GM23338 (cell line): ENCODE data around the gene ARSD. TPM values are rescaled to one million over a fixed set of nuclear protein-coding genes. Genes with fewer than 3 reads are reported as not detected.
"Not testable (repeated sequence)": the region's sequence is repeated elsewhere in the genome, so short reads cannot be mapped to it uniquely, and the experiment has no call there.

ENCODE experiments used
- ATAC-seq: fragments of 200-7000 bp; cut with Tn5 transposase; 3 replicates; pipeline ENCODE4 v1.9.1; 2020
- DNase-seq: peaks from one replicate; pipeline ENCODE4 v3.0.0-alpha.2; 2015; ENCODE audit warnings: low spot score
- H2AFZ ChIP-seq: fragments of 200-600 bp; sonication (generic); 2 replicates; pipeline ENCODE4 v1.8.0; 2016; ENCODE audit warnings: antibody characterized with exemption, mild to moderate bottlenecking, moderate library complexity
- H3F3A ChIP-seq: fragments of 200-600 bp; sonication (generic); replicated peaks from 2 replicates; pipeline ENCODE4 v1.8.0; 2017; ENCODE audit warnings: antibody characterized with exemption, mixed run types, low read depth
- H3K27ac ChIP-seq: fragments of 200-600 bp; sonication (generic); 2 replicates; pipeline ENCODE4 v1.6.1; 2016; ENCODE audit warnings: low read depth
- H3K27me3 ChIP-seq: fragments of 200-600 bp; sonication (generic); 2 replicates; pipeline ENCODE4 v1.8.0; 2016; ENCODE audit warnings: mild to moderate bottlenecking, mixed run types, moderate library complexity; ENCODE audit not compliant: insufficient read depth
- H3K36me3 ChIP-seq: fragments of 200-600 bp; sonication (generic); 2 replicates; pipeline ENCODE4 v1.8.0; 2016; ENCODE audit warnings: mild to moderate bottlenecking; ENCODE audit not compliant: insufficient read depth
- H3K4me1 ChIP-seq: fragments of 200-600 bp; sonication (generic); 2 replicates; pipeline ENCODE4 v1.8.0; 2016; ENCODE audit warnings: mild to moderate bottlenecking, moderate library complexity; ENCODE audit not compliant: insufficient read depth
- H3K4me2 ChIP-seq: fragments of 200-600 bp; sonication (generic); 2 replicates; pipeline ENCODE4 v1.7.1; 2017; ENCODE audit warnings: mixed run types
- H3K4me3 ChIP-seq: fragments of 200-600 bp; sonication (generic); 2 replicates; pipeline ENCODE4 v1.6.1; 2016; ENCODE audit warnings: mixed run types
- H3K79me2 ChIP-seq: fragments of 200-600 bp; sonication (generic); replicated peaks from 2 replicates; pipeline ENCODE4 v1.8.0; 2017; ENCODE audit warnings: mild to moderate bottlenecking; ENCODE audit not compliant: insufficient read depth
- H3K9me2 ChIP-seq: fragments of 200-600 bp; sonication (generic); 2 replicates; pipeline ENCODE4 v1.8.0; 2017; ENCODE audit not compliant: insufficient read depth
- H4K20me1 ChIP-seq: fragments of 200-600 bp; sonication (generic); replicated peaks from 2 replicates; pipeline ENCODE4 v1.8.0; 2017; ENCODE audit warnings: mild to moderate bottlenecking; ENCODE audit not compliant: insufficient read depth
- H3K27ac Mint-ChIP-seq: 2 replicates; pipeline ENCODE4 v1.8.0; 2020; ENCODE audit warnings: inconsistent platforms, mild to moderate bottlenecking, moderate library complexity, mixed read lengths
- H3K27me3 Mint-ChIP-seq: 3 replicates; pipeline ENCODE4 v1.8.0; 2022; ENCODE audit warnings: low read depth, mild to moderate bottlenecking, moderate library complexity, mixed read lengths, inconsistent platforms; ENCODE audit not compliant: insufficient read depth, poor library complexity
- H3K36me3 Mint-ChIP-seq: 3 replicates; pipeline ENCODE4 v1.8.0; 2021; ENCODE audit warnings: low read depth, mild to moderate bottlenecking, inconsistent platforms, moderate library complexity, mixed read lengths
- H3K4me1 Mint-ChIP-seq: 3 replicates; pipeline ENCODE4 v1.8.0; 2020; ENCODE audit warnings: mild to moderate bottlenecking, inconsistent platforms, mixed read lengths
- H3K4me3 Mint-ChIP-seq: 3 replicates; pipeline ENCODE4 v1.8.0; 2021; ENCODE audit warnings: moderate library complexity, mild to moderate bottlenecking, inconsistent platforms, mixed read lengths
- H3K9me3 Mint-ChIP-seq: 3 replicates; pipeline ENCODE4 v1.8.0; 2020; ENCODE audit warnings: moderate library complexity, mild to moderate bottlenecking, inconsistent platforms, mixed read lengths
- CREB1 ChIP-seq: fragments of 250-450 bp; sonication (Bioruptor Pico); IDR thresholded peaks from 2 replicates; pipeline ENCODE4 v1.5.0; 2020; ENCODE audit warnings: low read depth, mild to moderate bottlenecking, moderate library complexity
- ZNF114 ChIP-seq: fragments of 250-450 bp; sonication (Bioruptor Pico); IDR thresholded peaks from 2 replicates; pipeline ENCODE4 v1.5.0; 2020; ENCODE audit warnings: mild to moderate bottlenecking, moderate library complexity
- polyA plus RNA-seq: library from polyadenylated mRNA; unstranded; fragments of >200 nt; fragmentation: Nextera tagmentation; extraction: Ambion mirVana; gene quantifications from 2 replicates; pipeline ENCODE4 v1.2.1, GENCODE V29; 2016
- total RNA-seq: library from RNA; depleted of rRNA; stranded (reverse); fragments of >200 nt; shearing (Covaris generic); gene quantifications from 2 replicates; pipeline ENCODE4 v1.2.3, GENCODE V29; 2014
- TF ChIP-seq, protein P1 (sequence below): IDR thresholded peaks from one replicate; pipeline ENCODE4 v1.6.1; 2018; ENCODE audit warnings: antibody characterized with exemption; ENCODE audit not compliant: unreplicated experiment
- TF ChIP-seq, protein P2 (sequence below), 2 experiments: fragments of 200-600 bp in 1 of 2; sonication (generic) in 1 of 2; conservative IDR thresholded peaks; 2 replicates each; pipeline versions ENCODE4 v1.5.1 to v1.6.1; 2016 to 2017; ENCODE audit warnings: antibody characterized with exemption in 2 of 2, low read depth in 2 of 2, mild to moderate bottlenecking in 2 of 2, moderate library complexity in 1 of 2

The ARSD gene
- total and polyA plus RNA-seq, 2 experiments from 2014 or later = 1.3 to 1.7 TPM

DNA sequence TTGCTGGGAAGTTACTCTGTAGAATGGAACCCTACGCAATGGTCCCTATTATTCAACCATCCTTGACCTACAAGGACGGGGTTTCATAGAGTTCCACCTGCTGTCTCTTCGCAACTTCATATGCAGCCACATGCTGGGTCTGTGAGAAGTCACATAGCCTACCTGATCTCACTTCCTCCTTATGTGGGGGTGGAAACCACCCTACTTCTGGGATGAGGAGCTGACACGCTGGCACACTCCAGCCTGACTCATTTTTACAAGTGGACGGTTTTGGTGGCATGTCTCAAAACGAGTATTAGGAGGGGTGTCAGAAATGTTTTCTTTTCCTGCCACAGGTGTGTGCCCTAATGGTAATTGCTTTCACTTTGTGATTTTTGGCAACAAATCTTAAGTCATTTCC is 36.8 kb upstream of the ARSD start:
- no peak overlapping the region for H3K27ac Mint-ChIP-seq
- no peaks in the 10 kb centered on the region for H3K27me3 ChIP-seq
- peaks cover 14% of the 10 kb centered on the region; the same call in 1 of the 2 replicates for H3K4me1 ChIP-seq
- ATAC-seq (no peak), DNase-seq (no peak)
- TF ChIP-seq ZNF114 (no peak), CREB1 (CRISPR knock-in tag) (no peak)
- TF ChIP-seq, protein P1, sequence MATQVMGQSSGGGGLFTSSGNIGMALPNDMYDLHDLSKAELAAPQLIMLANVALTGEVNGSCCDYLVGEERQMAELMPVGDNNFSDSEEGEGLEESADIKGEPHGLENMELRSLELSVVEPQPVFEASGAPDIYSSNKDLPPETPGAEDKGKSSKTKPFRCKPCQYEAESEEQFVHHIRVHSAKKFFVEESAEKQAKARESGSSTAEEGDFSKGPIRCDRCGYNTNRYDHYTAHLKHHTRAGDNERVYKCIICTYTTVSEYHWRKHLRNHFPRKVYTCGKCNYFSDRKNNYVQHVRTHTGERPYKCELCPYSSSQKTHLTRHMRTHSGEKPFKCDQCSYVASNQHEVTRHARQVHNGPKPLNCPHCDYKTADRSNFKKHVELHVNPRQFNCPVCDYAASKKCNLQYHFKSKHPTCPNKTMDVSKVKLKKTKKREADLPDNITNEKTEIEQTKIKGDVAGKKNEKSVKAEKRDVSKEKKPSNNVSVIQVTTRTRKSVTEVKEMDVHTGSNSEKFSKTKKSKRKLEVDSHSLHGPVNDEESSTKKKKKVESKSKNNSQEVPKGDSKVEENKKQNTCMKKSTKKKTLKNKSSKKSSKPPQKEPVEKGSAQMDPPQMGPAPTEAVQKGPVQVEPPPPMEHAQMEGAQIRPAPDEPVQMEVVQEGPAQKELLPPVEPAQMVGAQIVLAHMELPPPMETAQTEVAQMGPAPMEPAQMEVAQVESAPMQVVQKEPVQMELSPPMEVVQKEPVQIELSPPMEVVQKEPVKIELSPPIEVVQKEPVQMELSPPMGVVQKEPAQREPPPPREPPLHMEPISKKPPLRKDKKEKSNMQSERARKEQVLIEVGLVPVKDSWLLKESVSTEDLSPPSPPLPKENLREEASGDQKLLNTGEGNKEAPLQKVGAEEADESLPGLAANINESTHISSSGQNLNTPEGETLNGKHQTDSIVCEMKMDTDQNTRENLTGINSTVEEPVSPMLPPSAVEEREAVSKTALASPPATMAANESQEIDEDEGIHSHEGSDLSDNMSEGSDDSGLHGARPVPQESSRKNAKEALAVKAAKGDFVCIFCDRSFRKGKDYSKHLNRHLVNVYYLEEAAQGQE = no peak
- TF ChIP-seq, protein P2, sequence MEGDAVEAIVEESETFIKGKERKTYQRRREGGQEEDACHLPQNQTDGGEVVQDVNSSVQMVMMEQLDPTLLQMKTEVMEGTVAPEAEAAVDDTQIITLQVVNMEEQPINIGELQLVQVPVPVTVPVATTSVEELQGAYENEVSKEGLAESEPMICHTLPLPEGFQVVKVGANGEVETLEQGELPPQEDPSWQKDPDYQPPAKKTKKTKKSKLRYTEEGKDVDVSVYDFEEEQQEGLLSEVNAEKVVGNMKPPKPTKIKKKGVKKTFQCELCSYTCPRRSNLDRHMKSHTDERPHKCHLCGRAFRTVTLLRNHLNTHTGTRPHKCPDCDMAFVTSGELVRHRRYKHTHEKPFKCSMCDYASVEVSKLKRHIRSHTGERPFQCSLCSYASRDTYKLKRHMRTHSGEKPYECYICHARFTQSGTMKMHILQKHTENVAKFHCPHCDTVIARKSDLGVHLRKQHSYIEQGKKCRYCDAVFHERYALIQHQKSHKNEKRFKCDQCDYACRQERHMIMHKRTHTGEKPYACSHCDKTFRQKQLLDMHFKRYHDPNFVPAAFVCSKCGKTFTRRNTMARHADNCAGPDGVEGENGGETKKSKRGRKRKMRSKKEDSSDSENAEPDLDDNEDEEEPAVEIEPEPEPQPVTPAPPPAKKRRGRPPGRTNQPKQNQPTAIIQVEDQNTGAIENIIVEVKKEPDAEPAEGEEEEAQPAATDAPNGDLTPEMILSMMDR (conservative IDR thresholded peaks at IDR 0.05; ENCODE audit: low read depth in 2 of 2) = no peak
- H2AFZ ChIP-seq = no peak overlapping the region
- H3K9me2 ChIP-seq = no peaks in the 10 kb centered on the region
- H3K27me3 Mint-ChIP-seq = peaks cover 3% of the 10 kb centered on the region
- no peaks in the 10 kb centered on the region for H3K36me3 Mint-ChIP-seq
- H3K4me3 Mint-ChIP-seq = no peak overlapping the region
- no peaks in the 10 kb centered on the region for H3K36me3 ChIP-seq
- no peaks in the 10 kb centered on the region for H3F3A ChIP-seq
- H3K4me1 Mint-ChIP-seq = peaks cover 29% of the 10 kb centered on the region
- no peak overlapping the region for H3K4me2 ChIP-seq
- no peaks in the 10 kb centered on the region for H4K20me1 ChIP-seq
- no peak overlapping the region for H3K27ac ChIP-seq
- H3K9me3 Mint-ChIP-seq = no peaks in the 10 kb centered on the region
- H3K79me2 ChIP-seq = no peaks in the 10 kb centered on the region
- no peak overlapping the region for H3K4me3 ChIP-seq

DNA sequence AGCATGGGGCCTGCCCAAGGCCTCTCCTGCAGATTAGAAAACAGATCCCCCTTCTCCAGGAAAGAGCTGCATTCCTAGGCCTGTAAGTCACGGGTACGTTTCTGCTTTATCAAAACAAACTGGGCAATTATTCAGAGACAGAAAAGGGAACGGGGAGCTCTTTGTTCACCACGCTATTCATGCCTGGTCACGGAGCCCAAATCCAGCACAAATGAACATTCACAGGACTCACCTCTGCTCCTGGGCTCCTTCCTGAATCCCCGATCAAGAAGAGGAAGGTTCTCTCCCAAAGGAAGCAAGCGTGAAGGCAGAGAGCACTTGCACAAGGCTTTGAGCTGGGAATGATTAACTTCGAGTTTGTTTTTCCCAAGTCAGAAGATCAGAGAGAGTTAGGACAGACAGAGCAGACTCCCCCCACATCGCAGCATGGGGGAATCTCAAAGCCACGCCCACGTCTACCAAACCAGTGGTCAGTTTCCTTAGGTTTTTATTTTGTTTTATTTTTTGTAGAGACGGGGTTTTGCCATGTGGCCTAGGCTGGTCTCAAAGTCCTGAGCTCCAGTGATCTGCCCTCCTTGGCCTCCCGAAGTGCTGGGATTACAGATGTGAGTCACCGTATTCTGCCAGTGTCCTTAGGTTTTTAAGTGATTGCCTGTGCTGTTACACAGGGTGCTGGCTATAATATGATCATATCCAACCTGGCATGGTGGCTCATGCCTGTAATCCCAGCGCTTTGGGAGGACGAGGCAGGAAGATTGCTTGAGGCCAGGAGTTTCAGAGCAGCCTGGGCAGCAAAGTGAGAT is 35.1 kb upstream of the ARSD start:
- not testable (repeated sequence) for H3K4me3 ChIP-seq, ATAC-seq, H3K27ac ChIP-seq

DNA sequence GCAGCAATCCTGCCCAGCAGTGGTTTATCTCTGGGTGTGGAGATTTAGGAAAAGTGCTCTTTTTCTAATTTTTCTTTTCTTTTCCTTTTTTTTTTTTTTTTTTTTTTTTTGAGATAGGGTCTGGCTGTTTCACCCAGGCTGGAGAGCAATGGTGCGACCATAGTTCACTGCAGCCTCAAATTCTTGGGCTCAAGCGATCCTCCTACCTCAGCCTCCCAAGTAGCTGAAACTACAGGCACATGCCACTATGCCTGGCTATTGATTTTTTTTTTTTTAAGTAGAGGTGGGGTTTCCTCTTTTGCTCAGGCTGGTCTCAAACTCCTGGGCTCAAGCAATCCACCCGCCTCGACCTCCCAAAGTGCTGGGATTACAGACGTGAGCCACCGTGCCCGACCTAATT is 34.3 kb upstream of the ARSD start:
- not testable (repeated sequence) for H3K27ac Mint-ChIP-seq, H2AFZ ChIP-seq, H4K20me1 ChIP-seq, H3K36me3 Mint-ChIP-seq, H3K4me3 Mint-ChIP-seq, H3K9me3 Mint-ChIP-seq, H3K36me3 ChIP-seq, H3F3A ChIP-seq, H3K4me3 ChIP-seq, H3K27me3 ChIP-seq, H3K4me2 ChIP-seq, H3K9me2 ChIP-seq, DNase-seq, H3K27me3 Mint-ChIP-seq, H3K27ac ChIP-seq, H3K79me2 ChIP-seq, ATAC-seq
- H3K4me1 ChIP-seq = peaks cover 22% of the 10 kb centered on the region
- H3K4me1 Mint-ChIP-seq = peaks cover 31% of the 10 kb centered on the region

More for the DNA sequence above, 35.1 kb upstream of the ARSD start:
- not testable (repeated sequence) for H3K4me3 Mint-ChIP-seq, H3K27me3 Mint-ChIP-seq, H3K79me2 ChIP-seq, H3F3A ChIP-seq, H3K27ac Mint-ChIP-seq, H2AFZ ChIP-seq, H3K9me3 Mint-ChIP-seq, H3K27me3 ChIP-seq, H3K4me2 ChIP-seq, H3K9me2 ChIP-seq, H3K36me3 ChIP-seq, DNase-seq, H4K20me1 ChIP-seq, H3K36me3 Mint-ChIP-seq
- peaks cover 22% of the 10 kb centered on the region for H3K4me1 ChIP-seq
- peaks cover 36% of the 10 kb centered on the region for H3K4me1 Mint-ChIP-seq
